Brain pericyte (primary cell): Measurements from ENCODE around the gene LGI1.

Source experiments
- DNase-seq: peaks from one replicate; pipeline ENCODE4 v3.0.0-alpha.2; 2012; ENCODE audit warnings: low read depth, low spot score

Gene LGI1

DNA sequence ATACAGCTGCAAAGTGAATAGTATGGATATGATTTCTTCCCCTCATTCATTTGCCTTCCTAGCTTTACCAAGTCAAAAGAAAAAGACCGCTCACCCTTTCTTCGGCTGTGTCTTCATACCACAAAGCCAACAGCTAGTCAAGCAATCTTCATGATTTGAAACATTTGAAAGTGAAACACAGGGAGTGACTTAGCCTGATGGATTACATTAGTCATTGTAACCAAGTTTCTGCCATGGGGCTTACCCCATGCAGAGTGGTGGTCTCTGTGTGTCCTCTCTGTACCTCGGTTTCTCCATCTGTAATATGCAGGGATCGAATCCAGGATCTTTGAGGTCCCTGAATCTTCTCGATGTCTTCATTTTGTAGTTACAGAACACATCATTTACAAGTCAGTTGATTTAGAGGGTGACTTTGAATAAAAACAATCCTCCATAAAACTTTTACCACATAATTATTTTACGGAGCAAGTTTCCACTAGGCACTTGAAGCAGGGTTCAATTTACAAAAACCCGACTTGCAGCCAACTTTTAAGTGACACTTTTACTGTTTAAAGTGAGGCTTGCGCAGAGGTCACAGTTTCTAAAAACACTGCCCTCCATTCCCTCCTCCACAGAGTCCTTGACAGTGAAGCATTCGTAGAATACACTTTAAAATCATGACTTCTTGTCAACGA lies 2.2 kb upstream of the LGI1 start:
- no peak for DNase-seq

- no peak for DNase-seq
These were observed 1.6 kb upstream of the LGI1 start for GRCh38 chr10:93756118-93756517.

DNA sequence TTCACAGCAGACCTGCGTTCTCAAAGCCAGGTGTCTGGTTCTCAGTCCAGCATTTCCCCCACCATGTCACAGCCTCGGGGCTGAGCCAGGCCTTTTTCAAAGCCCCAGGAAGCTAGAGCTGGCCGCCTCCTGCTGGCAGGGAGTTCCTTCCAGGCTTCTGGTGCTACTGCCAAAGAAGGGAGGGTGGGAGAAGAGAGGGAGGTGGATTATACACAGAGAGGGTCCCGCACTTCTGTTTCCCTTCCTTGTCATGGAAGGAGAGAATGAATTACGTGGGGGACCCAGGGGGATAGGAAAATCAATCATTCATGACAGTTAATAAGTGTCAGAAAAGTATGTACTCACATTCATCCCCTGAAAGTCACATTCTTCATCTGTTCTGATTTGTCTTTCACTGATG lies 600 bp upstream of the LGI1 start:
- no peak for DNase-seq

- no peak for DNase-seq
These were observed 761 bp downstream of the LGI1 start for GRCh38 chr10:93758508-93758885.

- no peak for DNase-seq
These were observed 1.2 kb downstream of the LGI1 start for GRCh38 chr10:93758891-93759410.

GRCh38 chr10:93760490-93760889 lies 2.8 kb downstream of the LGI1 start:
- DNase-seq: no peak

- DNase-seq: no peak
These were observed 5.2 kb downstream of the LGI1 start for GRCh38 chr10:93762979-93763391.

- no peak for DNase-seq
These were observed 9.2 kb downstream of the LGI1 start for GRCh38 chr10:93766918-93767317.

GRCh38 chr10:93767724-93768399 lies 10.1 kb downstream of the LGI1 start:
- DNase-seq: no peak

GRCh38 chr10:93768892-93769291 lies 11.2 kb downstream of the LGI1 start:
- DNase-seq: no peak

GRCh38 chr10:93771354-93771753 lies 13.6 kb downstream of the LGI1 start:
- DNase-seq: no peak

DNA sequence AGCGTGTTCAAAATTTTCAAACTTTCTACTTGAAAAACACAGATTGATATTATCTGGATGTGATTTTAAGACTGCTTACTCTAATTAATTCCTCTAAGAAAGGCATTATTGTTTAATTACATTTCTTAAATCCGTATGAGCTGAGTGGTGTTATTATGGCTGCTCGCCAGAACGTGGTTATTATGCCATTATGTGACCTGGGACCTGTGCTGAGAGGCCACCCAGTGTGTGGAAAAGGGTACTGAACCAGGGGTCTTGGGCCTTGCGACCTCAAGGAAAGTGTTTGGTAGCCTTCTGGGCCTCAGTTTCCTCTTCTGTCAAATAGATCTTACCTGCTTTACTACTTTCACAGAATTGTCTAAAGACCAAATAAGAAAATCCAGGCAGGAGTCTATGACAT lies 15.4 kb downstream of the LGI1 start:
- DNase-seq: no peak

GRCh38 chr10:93773705-93774104 lies 16.0 kb downstream of the LGI1 start:
- DNase-seq: no peak

- DNase-seq: no peak
These were observed 17.6 kb downstream of the LGI1 start for GRCh38 chr10:93775356-93775755.

DNA sequence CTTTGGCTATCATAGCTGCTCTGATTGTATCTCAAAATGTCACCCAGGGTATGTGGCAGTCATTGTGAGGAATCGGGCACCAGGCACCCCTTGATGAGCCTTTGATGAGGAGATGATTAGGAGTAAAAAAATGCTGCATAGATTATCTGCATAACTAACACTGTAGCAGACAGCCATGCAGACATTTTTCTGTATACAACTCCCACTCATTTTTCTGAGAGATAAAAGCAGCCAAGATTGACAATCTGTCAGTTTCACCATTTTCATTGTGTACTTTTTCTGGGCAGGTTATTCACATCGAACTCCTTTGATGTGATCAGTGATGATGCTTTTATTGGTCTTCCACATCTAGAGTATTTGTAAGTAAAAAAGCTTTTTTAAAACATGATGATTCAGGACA lies 19.4 kb downstream of the LGI1 start:
- DNase-seq: no peak

DNA sequence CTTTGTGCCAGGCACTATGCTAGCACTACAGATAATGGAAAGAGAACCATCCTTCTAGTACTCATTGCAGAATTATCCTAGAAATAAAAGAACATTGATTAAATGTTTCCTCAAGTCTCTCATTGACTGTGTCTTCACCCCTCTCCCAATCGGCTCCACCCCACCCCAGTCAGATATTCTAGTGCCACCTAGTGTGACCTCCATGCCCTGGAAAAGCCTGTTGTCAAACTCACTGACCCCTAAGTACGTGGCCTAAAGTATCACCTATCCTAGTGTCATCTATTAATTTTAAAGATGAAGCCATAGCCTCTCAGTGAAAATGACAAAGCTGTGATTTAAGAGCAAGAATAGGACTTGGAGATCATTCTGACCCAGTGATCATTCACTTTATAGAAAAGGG lies 26.3 kb downstream of the LGI1 start:
- DNase-seq: no peak

GRCh38 chr10:93788413-93789208 lies 30.9 kb downstream of the LGI1 start:
- no peak for DNase-seq

GRCh38 chr10:93790439-93790838 lies 32.7 kb downstream of the LGI1 start:
- DNase-seq: no peak

DNA sequence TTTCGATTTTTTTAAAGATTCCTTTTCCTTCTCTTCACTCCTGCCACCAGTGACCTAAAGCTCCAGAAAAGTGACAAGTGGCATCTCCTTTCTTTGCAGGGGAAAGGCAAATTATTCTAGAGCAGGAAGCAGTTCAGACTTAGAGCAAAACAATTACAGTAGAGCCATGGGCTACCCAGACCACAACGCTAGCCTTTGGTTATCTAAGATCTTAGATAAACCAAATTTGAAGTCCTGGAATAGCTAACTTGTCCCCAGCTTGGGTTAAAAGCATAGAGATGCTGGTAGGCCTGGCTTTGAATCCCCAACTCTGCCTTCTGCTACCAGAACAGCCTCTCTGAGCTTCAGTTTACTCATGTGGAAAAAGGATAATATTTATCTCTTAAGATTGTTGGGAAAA lies 38.4 kb downstream of the LGI1 start:
- no peak for DNase-seq

- no peak for DNase-seq
These were observed 40.1 kb downstream of the LGI1 start for GRCh38 chr10:93797825-93798224.

DNA sequence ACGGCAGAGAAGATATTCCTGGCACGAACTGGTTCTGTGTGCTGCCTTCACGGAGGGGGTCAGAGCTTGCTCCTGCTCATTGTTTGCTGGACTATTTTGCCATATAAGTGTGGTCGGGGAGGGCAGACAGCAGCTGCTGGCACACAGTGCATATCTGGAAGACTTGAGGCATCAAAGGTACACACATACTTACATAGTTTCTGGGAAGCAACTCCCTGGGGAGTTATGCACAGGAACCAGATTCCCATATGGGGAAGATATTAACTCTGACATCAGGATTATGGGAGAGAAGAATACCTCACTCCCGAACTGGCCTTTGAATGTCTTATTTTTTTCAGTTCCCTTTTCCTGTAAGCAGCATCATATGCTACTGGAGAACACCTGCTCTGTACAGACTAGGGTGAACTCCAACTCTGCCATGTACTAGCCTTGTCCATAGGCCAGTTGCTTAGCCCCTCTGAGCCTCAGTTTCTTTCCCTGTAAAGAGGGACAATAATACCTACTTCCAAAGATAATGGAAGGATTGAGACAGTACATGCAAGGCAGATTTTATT lies 41.5 kb downstream of the LGI1 start:
- no peak for DNase-seq

GRCh38 chr10:93804200-93804599 lies 46.5 kb downstream of the LGI1 start:
- no peak for DNase-seq
